HG03565 (cell line): ENCODE results near the gene MAX.

Experiments
- ATAC-seq: cut with Tn5 transposase; IDR thresholded peaks from one replicate; pipeline ENCODE4 v1.9.1; 2021; ENCODE audit warnings: mild to moderate bottlenecking, moderate library complexity; ENCODE audit not compliant: unreplicated experiment

The MAX gene, protein sequence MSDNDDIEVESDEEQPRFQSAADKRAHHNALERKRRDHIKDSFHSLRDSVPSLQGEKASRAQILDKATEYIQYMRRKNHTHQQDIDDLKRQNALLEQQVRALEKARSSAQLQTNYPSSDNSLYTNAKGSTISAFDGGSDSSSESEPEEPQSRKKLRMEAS

DNA sequence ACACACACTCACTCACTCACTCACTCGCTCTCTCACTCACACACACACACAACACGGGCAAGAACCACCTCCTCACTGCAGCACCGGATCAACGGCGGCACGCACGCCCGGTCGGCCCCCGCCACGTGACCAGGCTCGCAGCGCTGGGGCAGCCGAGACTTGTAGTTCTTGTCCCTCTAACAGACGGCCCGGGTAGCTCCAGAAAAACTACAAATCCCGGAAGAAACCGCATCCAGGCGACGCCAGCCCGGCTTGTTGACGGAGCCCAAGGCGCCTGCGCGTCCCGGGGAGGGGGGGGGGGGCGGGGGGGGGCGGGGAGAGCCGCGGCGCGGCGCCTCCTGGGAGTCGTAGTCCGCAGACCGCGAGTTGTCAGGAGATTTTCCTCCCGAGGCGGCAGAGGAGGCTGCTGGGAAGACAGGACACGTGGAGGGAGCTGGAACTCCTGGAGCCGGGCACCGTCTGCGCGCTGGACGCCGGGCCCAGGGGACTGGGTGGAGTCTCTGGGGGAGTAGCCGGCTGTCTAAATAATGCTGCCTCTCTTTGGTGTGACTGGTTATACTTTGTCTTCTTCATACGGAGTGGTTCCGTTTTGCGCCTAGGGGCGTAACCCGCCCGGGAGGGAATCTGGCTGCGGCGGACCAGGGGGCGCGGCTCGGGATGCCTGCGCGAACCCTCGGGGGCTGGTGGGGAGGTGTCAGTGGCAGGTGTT is at the start of gene MAX:
Gene MAX (minus strand): TSS at position 77 of the 709 bp plus-strand sequence. CDS start 178 bp downstream, outside the sequence.
- ATAC-seq: peak; percentile 85

DNA sequence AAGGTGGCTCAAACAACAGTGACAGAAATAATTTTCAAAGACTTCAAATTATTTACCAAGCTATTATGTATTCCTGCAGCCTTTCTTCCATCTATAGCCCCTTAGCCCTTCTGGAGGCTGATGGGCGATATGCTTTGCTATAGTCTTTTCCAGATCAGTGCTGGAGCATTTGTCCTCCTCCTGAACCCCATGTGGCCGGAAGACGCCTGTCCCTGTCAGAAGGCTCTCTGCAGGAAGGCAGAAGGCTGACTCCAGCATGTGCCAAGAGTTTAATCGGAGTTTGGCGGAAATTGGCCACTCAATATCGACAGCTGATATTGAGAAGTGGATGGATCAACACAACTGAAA is 49.3 kb upstream of the MAX start:
- no peak for ATAC-seq

- no peak for ATAC-seq
Observed at GRCh38 chr14:65150898-65151608, 48.7 kb upstream of the MAX start.

- ATAC-seq: no peak
Observed at GRCh38 chr14:65149116-65149515, 46.8 kb upstream of the MAX start.

DNA sequence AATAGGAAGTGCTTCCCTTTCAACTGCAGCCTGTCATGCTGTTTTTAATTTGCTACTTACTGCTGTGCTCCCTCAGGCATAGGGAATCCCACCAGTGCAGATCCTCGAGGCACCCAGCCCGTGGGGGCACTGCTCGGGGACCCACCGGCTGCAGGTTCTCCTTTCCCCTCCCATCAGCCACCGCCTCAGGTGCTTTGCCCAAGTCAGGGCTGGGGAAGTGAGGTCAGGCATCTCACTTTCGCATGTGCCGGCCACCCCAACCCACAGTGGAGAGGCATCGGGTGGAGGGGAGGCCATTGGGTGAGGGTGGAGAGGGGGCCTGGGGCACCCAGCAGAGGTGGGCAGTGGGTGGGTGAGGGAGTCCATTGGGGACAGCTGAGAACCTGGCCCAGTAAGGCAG is 41.9 kb upstream of the MAX start:
- no peak for ATAC-seq

DNA sequence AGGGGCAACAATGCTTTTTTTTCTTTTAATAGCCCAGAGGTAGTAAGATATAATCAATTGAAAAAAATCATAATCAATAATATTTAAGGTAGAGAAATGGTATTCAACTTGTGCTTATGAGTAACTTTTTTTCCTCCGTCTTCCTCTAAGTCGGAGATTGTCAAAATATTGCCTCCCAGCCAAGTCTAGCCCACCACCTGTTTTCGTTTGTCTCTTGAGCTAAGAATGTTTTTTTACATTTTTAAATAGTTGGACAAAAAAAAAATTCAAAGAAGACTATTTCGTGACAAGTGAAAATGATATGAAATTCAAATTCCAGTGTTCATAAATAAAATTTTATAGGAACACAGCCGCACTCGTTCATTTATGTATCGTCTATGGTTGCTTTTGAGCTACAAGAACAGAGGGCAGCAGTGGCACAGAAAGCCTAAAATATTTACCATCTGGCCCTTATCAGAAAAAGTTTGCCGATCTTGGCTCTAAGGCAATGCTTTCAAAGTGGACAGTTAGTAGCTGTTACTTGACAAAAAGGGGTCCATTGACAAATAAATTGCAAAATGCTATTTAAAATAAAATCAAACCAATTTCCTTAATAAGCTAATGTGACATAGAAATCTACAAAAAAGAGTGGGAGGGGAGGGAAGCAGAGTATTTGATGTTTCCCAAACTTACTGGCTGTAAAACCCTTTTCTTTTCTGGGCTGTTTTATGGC is 40.8 kb upstream of the MAX start:
- ATAC-seq: no peak

GRCh38 chr14:65142429-65142828 is 40.1 kb upstream of the MAX start:
- ATAC-seq: no peak

DNA sequence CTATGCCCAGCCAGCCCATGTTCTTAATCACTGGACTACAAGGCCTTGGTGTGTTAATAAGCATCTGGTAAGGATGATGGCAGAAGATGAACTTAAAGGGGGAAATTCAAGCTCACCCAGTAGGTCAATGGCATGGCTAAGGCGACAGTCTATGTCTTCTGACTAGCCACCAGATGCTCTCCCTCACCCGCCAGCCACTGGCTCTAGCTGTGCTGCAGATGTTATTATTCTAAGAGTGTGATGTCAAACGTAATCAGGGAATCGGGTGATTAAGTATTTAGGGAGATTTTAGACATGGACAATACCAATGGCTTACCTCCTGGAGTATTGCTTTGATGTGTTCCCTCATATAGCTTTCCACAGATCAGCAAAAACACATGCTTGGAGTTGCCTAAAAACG is 39.2 kb upstream of the MAX start:
- no peak for ATAC-seq

DNA sequence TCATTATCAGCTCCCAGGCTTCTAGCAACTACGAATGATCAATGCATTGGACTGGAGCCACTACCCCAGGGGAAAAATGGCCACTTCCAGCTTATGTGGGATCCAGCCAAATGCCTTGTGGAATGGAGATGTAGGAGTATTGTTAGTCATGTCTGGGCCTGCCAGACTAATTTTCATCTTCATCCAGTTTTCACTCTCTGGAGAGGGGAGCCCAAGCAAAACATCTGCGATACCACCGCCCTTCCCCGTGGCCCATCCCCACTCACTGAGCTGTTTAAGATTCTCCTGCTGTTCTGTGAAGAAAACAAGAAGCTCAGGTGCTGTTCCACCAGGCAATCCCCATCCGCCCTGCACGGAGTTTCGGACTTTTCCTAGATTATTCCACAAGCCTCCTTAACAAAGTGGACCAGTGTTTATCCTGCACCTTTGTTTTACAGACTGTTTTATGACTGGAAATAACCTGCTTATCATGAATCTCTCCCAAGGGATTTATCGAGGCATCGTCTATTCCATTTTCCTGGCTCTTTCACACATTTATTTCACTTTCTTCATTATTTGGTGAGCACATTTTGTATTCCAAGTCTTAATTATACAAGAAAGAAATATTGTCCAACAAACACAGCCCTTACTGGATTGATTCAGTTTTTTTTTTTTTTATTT is 35.5 kb upstream of the MAX start:
- no peak for ATAC-seq

DNA sequence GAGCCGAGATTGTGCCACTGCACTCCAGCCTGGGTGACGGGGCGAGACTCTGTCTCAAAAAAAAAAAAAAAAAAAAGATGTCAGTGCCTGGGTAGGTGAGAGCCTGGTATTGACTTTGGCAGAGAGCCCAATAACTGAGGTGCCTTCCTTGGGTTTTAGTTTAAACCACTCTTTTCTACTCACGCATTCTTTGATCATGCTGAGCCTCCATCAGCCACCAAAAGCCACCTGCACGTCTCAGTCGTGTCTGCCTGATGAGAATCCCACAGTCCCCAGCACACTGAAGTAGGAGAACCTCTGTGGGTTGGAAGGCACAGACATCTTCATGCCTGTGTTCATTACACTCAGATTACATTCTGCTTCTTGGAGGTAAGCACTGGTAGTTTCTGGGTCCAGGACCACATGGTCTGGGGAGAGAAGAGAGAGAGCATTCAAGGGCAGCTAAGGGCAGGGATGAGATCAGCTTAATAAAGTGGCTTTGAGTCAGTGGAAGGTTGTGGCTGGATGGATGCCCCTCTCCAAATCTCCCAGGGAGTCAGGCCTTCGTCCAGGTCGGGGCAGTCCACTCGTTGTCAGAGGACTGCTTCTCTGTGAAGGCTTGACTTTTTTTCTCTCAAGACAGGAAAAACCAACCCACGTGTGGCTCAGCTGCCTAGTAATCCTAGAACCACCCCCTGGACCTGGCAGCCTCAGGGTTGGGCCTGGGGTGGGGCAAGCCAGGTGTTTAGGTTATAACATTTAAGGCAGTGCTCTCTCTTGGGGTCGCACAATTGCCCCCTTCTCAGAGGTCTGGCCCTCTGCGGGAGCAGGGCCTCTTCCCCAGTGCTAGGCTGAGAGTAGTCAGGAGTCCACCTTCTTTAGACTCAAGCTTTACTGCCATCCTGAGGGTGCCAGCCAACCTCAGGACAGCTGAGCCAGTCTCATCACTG is 32.6 kb upstream of the MAX start:
- no peak for ATAC-seq

GRCh38 chr14:65132855-65133254 is 30.5 kb upstream of the MAX start:
- no peak for ATAC-seq

GRCh38 chr14:65131301-65131701 is 29.0 kb upstream of the MAX start:
- no peak for ATAC-seq

DNA sequence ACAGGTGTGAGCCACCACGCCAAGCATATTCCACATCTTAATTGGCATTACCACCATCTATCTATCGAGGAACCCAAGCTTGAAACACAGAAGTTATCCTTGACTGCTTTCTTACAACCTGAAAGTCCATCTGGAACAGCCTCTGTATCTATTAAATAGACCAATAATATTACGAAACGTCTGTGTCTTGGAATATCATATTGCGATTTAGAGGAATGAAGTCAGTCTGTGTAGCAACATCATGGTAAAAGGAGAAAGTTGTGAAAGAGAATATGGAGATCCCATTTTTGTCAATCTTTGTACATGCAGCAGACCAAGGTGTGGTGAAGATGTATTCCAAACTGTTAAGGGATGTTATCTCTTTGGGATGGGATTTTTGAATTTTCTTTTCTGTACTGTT is 25.8 kb upstream of the MAX start:
- ATAC-seq: no peak

- no peak for ATAC-seq
Observed at GRCh38 chr14:65117769-65118745, 15.7 kb upstream of the MAX start.

- ATAC-seq: no peak
Observed at GRCh38 chr14:65115615-65116014, 13.3 kb upstream of the MAX start.

- ATAC-seq: no peak
Observed at GRCh38 chr14:65110525-65110924, 8.2 kb upstream of the MAX start.

DNA sequence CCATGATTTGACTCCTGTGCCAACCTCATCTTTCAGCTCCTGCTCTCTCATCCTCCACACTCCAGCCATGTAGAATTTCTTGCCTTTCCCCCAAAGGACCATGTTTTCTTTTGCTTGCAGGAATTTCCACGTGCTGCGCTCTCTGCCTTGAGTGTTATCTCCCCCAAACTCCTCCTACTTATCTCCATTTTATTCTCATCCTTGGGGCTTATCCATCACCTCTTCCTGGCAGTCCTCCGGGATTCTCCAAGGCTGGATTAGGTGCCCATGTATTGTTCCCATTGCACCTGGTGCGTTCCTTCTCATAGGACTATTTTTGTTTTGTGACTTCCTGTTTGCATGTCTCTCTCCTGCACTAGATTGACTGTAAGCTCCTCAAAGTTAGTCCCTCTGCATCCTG is 7.0 kb upstream of the MAX start:
- ATAC-seq: no peak

DNA sequence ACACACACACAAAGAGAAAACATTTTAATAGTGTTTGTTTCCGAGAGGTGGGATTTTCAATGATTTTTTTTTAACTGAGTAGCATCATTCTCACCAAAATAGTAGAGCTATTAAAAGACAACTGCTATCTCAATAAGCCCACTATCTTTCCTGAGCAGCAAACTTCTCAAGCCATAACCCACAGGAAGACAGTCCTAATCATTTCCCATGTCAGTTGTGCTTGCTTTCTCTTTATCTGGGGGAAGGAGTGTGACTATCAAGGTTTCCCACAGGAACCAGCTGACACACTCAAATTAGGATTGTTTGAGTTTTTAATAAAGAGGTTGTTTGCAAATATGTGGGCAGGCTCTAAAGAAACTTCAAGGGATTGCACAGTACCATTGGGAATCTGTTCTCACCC is 4.9 kb upstream of the MAX start:
- ATAC-seq: no peak

DNA sequence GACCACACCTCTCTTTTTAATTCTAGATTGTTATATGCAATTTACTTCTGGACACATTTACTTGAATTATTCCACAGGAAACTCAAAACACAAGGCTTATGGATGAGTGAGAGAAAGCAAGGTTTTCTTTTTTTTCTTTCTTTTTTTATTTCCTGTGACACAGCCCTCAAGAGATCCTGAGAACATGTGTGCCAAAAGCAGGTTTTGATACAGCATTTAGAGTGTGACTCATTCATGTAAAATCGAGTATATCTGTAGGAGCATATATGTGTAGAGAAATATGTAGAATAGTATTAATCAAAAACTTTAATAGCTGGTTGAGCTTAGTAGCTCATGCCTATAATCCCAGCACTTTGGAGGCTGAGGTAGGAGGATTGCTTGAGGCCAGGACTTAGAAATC is 4.4 kb upstream of the MAX start:
- ATAC-seq: no peak
